ENCODE results near the gene FTO.

- TF ChIP-seq CTCF (IDR thresholded peaks at IDR 0.05) (peak; percentile 12 to 86 (median 64)), POLR2A (IDR thresholded peaks at IDR 0.05) (no peak)
These were observed 69.3 kb downstream of the FTO start for GRCh38 chr16:53773150-53773846.

Data from thyroid gland (tissue), 4 donors.